NT2/D1 (cell line): ENCODE results near the gene ELANE.
A peak's percentile ranks its signal among the peaks of the same experiment; 100 is the strongest.

Experiments
- DNase-seq: peaks from one replicate; pipeline ENCODE4 v3.0.0-alpha.2; 2011; ENCODE audit warnings: low read depth, low spot score
- H3K27me3 ChIP-seq: 2 replicates; pipeline ENCODE4 v1.6.0; 2011; ENCODE audit warnings: mild to moderate bottlenecking; ENCODE audit not compliant: insufficient read length, insufficient read depth
- H3K36me3 ChIP-seq: 2 replicates; pipeline ENCODE4 v1.6.1; 2011; ENCODE audit warnings: mild to moderate bottlenecking, low read length, mixed read lengths; ENCODE audit not compliant: insufficient read depth, insufficient read length
- H3K4me1 ChIP-seq: 2 replicates; pipeline ENCODE4 v1.5.1; 2011; ENCODE audit not compliant: insufficient read depth, insufficient read length
- H3K4me3 ChIP-seq: 2 replicates; pipeline ENCODE4 v1.5.1; 2011; ENCODE audit warnings: low read depth; ENCODE audit not compliant: insufficient read length
- H3K9ac ChIP-seq: 2 replicates; pipeline ENCODE4 v1.6.0; 2011; ENCODE audit warnings: low read depth; ENCODE audit not compliant: insufficient read length
- H3K9me3 ChIP-seq: 2 replicates; pipeline ENCODE4 v1.5.1; 2011; ENCODE audit warnings: mild to moderate bottlenecking, low read length; ENCODE audit not compliant: insufficient read depth
- SUZ12 ChIP-seq: IDR thresholded peaks from 2 replicates; pipeline ENCODE4 v1.6.1; 2011; ENCODE audit not compliant: insufficient read length, insufficient read depth; ENCODE audit errors: extremely low read depth
- YY1 ChIP-seq: IDR thresholded peaks from 2 replicates; pipeline ENCODE4 v1.6.1; 2011; ENCODE audit not compliant: insufficient read length, insufficient read depth
- ZNF274 ChIP-seq: IDR thresholded peaks from 2 replicates; pipeline ENCODE4 v1.6.1; 2011; ENCODE audit warnings: mild to moderate bottlenecking, low read depth, low read length

The ELANE gene

DNA sequence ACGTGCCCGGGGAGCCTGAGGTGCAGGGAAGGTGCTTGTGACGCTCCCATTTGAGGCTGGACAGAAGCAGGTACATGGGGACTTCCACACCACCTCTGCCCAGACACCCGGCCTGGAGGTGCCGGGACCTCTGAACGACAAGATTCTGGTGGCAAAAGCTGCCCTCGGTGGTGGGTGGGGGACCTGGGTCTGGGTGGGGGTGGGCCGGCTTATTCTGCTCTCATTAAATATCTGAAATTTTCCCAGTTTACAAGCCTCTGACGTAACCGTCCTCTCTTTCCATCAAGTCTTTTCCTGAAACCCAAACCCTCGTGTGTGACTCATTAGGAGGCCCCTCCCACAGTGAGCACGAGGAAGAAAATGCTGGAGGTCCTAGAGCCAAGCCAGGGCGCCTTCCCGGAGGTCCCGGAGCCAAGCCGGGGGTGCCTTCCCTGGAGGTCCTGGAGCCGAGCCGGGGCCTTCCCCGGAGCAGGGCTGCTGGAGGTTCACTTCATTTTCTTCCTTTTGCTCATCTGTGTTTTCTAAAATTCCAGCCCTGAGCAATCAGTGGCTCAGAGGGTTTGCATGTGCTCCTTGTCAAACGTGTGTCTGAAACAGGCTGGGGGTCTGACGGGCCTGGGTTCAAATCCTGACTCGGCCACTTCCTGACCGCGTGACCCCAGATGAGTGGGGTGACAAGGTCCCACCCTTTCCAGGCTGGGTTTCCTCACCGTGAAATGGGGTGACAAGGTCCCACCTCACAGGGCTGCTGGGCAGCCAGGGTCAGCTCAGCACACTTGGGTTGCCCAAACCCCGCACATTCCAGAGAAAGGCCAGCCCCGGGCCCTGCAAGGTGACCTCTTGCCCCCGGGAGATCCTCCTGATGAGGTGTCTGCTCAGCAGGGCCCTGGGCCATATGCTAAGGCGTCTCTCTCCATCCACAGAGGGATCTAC lies 17.4 kb downstream of the ELANE start:
- TF ChIP-seq SUZ12 (no peak), YY1 (no peak), ZNF274 (no peak)
- H3K4me1 ChIP-seq = peaks cover 33% of the 10 kb centered on the region
- no peaks in the 10 kb centered on the region for H3K9me3 ChIP-seq
- no peak overlapping the region for H3K4me3 ChIP-seq
- no peaks in the 10 kb centered on the region for H3K27me3 ChIP-seq
- H3K36me3 ChIP-seq = peaks cover 48% of the 10 kb centered on the region
- no peak for DNase-seq
- H3K9ac ChIP-seq = peak overlapping the region; percentile 59

DNA sequence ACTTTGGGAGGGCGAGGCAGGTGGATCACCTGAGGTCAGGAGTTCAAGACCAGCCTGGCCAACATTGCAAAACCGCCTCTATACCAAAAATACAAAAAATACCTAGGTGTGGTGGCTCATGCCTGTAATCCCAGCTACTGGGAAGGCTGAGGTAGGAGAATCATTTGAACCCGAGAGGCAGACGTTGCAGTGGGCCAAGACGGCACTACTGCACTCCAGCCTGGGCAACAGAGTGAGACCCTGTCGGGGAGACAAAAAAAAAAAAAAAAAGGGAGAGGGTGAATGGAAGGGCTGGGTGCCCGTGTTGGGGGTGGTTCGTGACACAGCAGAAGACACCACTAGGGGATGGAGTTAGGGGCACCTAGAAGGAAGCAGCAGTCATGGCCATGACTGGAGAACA lies 18.2 kb downstream of the ELANE start:
- DNase-seq = no peak
- no peak overlapping the region for H3K9ac ChIP-seq
- TF ChIP-seq ZNF274 (no peak), YY1 (no peak)
- H3K36me3 ChIP-seq = peaks cover 52% of the 10 kb centered on the region
- H3K4me1 ChIP-seq = peaks cover 30% of the 10 kb centered on the region
- no peaks in the 10 kb centered on the region for H3K9me3 ChIP-seq
- no peak overlapping the region for H3K4me3 ChIP-seq
- H3K27me3 ChIP-seq = no peaks in the 10 kb centered on the region

DNA sequence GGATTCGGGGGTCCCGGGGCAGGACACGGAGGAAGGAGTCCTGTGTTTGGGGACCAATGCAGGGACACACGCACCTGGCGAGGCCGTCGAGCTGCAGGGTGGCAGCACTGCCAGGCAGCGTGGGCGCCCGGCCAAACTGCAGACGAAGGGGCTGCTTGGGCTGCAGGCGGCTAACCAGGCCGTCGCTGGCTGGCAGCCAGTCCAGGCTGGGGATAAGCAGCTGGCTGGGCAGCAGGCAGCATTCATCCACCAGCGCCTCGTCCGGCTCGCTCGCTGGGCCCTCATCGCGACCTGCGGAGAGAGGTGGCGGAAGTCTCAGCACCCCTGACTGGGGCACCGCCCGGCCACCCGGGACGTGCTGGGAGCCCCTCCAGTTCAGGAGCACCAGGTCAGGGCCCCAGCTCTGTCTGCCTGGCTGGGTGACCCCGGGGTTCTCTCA lies 18.9 kb downstream of the ELANE start:
- no peak overlapping the region for H3K4me3 ChIP-seq
- H3K4me1 ChIP-seq = peaks cover 33% of the 10 kb centered on the region
- peaks cover 56% of the 10 kb centered on the region for H3K36me3 ChIP-seq
- DNase-seq = no peak
- H3K27me3 ChIP-seq = no peaks in the 10 kb centered on the region
- no peak overlapping the region for H3K9ac ChIP-seq
- H3K9me3 ChIP-seq = no peaks in the 10 kb centered on the region
- TF ChIP-seq SUZ12 (no peak), ZNF274 (no peak), YY1 (no peak)

DNA sequence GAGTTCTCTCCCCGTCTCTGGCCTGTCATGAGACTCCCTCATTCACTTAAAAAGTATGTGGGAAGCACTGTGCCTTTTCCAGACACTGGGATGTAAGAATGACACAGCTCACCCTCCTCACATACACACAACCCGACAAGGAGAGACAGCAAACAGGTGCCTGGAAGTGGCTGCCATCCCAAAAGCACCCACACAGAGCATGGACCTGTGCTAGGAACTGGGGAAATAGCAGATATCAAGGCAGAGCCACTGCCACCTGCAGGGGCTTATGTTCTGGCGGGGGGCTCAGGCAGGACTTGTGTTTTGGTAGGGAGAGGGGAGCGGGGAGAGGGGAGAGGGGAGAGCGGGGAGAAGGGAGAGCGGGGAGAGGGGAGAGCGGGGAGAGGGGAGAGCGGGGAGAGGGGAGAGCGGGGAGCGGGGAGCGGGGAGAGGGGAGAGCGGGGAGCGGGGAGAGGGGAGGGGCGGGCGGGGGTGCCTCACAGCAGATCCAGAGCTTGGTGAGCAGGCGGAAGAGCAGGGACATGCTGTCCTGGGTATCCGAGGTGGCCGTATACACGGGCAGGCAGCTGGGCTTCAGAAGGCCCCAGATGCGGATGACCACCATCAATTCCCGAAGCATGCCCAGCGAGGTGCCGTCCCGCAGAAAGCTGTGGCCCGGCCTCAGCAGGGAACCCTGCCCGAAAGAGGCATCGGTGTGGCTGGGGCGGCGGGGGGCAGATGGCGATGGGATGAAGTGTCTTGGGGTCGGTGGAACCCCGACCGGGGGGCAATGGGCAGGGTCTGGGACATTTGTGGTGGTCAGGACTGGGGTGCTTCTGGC lies 19.6 kb downstream of the ELANE start:
- H3K27me3 ChIP-seq = no peaks in the 10 kb centered on the region
- peaks cover 62% of the 10 kb centered on the region for H3K36me3 ChIP-seq
- no peak for TF ChIP-seq YY1
- no peak for TF ChIP-seq ZNF274
- no peak for TF ChIP-seq SUZ12
- H3K9me3 ChIP-seq = no peaks in the 10 kb centered on the region
- no peak for DNase-seq
- no peak overlapping the region for H3K4me3 ChIP-seq
- peak overlapping the region; percentile 33 for H3K9ac ChIP-seq
- peaks cover 33% of the 10 kb centered on the region for H3K4me1 ChIP-seq

DNA sequence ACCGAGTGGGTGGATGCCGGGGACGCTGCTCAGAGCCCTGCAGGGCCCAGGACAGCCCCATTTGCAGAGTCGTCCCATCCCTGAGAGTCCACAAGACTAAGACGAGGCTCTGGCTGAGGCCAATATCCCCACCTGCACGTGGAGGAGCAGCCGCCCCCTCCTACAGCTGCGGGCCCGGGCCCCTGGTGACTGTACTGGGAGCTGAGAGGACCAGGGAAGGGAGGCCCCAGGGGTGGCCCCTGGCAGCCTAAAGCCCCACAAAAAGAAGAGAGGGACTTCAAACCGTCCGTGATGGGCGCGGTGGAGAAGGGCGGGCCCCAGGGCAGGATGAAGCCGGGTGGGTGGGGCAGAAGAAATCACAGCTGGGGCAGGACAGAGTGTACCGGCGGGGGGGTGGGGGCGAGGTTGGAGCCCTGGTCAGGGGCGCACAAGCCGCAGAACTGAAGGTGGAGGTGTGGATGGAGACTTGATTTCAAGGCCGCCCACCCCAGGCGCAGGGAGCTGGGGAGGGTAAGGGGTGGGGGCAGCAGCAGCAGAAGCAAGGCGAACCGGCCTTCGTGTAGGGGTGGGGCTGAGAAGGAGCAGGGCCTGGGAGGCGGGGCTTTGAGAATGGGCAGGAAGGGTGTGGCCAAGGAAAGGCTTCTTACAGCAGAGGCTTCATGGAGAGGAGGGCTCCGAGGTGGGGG lies 20.3 kb downstream of the ELANE start:
- Histone ChIP-seq H3K9ac (peak overlapping the region; percentile 33), H3K27me3 (no peaks in the 10 kb centered on the region), H3K36me3 (peaks cover 68% of the 10 kb centered on the region), H3K4me1 (peaks cover 29% of the 10 kb centered on the region), H3K9me3 (no peaks in the 10 kb centered on the region), H3K4me3 (no peak overlapping the region)
- no peak for TF ChIP-seq ZNF274
- TF ChIP-seq SUZ12 = no peak
- no peak for TF ChIP-seq YY1
- DNase-seq = peak; percentile 76

DNA sequence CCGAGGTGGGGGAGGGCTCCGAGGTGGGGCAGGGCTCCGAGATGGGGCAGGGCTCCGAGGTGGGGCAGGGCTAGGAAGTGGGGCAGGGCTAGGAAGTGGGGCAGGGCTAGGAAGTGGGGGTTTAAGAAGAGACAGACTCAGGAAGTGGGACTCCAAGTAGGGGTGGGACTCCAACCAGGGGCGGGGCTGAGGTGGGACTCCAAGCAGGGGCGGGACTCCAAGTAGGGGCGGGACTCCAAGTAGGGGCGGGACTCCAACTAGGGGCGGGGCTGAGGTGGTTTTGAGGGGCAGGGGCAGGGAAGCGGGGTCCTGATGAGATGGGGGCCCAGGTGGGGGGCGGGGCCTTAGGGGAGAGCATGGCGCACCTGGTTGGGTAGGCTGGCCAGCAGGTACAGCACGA lies 21.0 kb downstream of the ELANE start:
- no peak overlapping the region for H3K9ac ChIP-seq
- DNase-seq = peak; percentile 62
- H3K4me1 ChIP-seq = peaks cover 22% of the 10 kb centered on the region
- H3K27me3 ChIP-seq = no peaks in the 10 kb centered on the region
- no peak overlapping the region for H3K4me3 ChIP-seq
- no peaks in the 10 kb centered on the region for H3K9me3 ChIP-seq
- peaks cover 61% of the 10 kb centered on the region for H3K36me3 ChIP-seq
- TF ChIP-seq ZNF274 (no peak), SUZ12 (no peak), YY1 (no peak)

DNA sequence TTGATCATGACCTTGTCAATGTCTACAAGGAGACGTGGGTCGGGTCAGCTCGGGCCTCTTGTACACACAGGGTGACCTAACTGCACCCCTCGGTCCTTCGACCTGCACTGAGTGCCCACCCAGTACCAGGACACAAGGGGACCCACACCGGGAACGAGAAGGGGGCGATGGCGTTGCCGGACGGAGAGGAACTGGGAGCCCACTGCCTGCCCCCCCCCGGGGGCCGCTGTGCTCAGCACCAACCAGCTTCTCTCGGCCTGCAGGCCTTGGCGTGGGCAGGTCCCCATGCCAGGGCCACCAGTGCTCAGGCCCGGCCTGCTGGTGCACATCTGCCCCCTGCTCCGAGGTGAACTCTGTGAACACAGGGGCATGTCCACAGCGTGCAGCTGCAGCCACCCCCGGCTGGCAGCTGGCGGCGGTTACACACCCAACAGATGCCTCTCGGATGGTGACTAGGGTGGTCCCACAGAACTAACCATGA lies 21.5 kb downstream of the ELANE start:
- Histone ChIP-seq H3K4me1 (peaks cover 17% of the 10 kb centered on the region), H3K4me3 (no peak overlapping the region), H3K36me3 (peaks cover 56% of the 10 kb centered on the region), H3K27me3 (no peaks in the 10 kb centered on the region), H3K9ac (peak overlapping the region; percentile 9), H3K9me3 (no peaks in the 10 kb centered on the region)
- no peak for TF ChIP-seq ZNF274
- TF ChIP-seq SUZ12 = no peak
- no peak for TF ChIP-seq YY1
- no peak for DNase-seq
